ENCODE results near the gene NBPF9. TPM values are rescaled to one million over a fixed set of nuclear protein-coding genes. Genes with fewer than 3 reads are reported as not detected.
"Not testable (repeated sequence)": the region's sequence is repeated elsewhere in the genome, so short reads cannot be mapped to it uniquely, and the experiment has no call there.

The NBPF9 gene, protein sequence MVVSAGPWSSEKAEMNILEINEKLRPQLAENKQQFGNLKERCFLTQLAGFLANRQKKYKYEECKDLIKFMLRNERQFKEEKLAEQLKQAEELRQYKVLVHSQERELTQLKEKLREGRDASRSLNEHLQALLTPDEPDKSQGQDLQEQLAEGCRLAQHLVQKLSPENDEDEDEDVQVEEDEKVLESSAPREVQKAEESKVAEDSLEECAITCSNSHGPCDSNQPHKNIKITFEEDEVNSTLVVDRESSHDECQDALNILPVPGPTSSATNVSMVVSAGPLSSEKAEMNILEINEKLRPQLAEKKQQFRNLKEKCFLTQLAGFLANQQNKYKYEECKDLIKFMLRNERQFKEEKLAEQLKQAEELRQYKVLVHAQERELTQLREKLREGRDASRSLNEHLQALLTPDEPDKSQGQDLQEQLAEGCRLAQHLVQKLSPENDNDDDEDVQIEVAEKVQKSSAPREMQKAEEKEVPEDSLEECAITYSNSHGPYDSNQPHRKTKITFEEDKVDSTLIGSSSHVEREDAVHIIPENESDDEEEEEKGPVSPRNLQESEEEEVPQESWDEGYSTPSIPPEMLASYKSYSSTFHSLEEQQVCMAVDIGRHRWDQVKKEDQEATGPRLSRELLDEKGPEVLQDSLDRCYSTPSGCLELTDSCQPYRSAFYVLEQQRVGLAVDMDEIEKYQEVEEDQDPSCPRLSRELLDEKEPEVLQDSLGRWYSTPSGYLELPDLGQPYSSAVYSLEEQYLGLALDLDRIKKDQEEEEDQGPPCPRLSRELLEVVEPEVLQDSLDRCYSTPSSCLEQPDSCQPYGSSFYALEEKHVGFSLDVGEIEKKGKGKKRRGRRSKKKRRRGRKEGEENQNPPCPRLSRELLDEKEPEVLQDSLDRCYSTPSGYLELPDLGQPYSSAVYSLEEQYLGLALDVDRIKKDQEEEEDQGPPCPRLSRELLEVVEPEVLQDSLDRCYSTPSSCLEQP (N-terminal part only)
- total RNA-seq (2014; rRNA removed; shearing (Covaris generic)): 16.3 and 18.4 TPM in 2 replicates
- 12.9 and 13.6 TPM in 2 replicates for polyA plus RNA-seq (2015; cell fraction: cytosol; rRNA removed)
- polyA plus RNA-seq (2015; cell fraction: nucleus; rRNA removed): 46.8 and 48.7 TPM in 2 replicates

DNA sequence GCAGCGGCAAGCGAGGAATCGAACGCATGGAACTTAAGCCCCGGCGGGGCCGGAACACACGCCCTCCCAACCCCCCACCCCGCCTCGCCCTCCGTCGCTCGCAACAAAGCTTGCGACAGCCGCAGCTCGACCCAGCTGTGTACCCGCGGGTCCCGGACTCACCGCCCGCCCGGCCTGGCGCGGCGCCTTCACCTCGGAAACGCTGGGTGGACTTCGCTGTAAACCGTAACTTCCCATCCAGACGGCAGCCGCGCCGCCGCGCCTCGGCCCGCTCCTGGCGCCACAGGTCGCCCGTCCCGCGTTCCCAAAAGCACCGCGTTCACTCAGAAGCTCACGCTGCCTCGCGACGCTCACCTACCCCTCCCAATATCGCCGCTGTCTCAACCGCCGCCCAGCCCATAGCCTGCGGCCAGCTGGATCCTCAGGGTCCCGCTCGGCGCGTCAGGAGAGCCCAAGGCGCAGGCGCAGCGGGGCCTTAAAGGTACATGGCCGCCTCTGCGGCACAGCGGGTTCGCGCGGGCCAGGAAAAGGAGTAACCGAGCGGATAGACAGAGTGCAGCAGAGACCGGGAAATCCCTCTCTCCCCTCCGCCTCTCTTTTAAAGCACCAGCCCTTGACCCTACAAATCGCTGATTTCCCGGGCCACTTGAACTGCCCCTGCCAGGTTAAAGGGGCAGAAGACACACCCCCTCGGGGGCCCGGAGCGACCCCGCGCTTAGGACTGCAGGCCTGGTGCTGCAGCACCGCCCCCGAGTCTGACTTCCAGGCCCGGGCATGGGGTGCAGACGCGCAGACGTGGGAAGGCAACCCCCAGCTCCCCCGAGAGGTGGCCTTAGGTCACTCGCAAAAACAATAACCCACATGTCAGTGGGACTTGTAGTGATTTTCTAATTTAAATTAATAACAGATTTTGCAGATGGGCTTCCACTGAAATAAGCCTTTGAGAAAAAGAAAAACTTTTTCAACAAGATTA is at the start of gene NBPF9:
TSS of gene NBPF9 (minus strand) at position 443 of the 973 bp plus-strand sequence. CDS start 21,412 bp downstream, outside the sequence.
- peak; percentile 38 for DNase-seq (ENCODE audit: low read depth)

DNA sequence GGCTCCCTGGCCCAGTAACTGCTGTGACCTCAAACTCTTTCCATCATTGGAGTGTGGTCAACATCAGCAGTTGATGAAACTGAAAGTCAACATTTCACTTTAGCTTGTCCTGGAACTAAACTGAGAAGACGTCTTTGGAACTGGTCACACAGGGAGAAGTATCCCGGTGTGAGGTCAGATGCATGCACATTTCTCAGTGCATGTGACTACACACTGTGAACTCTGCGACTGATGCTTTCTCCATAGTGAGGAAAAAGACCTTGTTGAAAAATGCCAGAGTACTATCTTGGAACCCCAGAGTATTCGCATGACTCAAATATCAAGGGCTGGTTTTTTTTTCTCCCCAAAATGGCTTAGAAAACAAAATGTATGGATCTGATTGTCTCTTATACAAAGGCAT is 46.6 kb upstream of the NBPF9 start:
- not testable (repeated sequence) for DNase-seq (ENCODE audit: low read depth)

DNA sequence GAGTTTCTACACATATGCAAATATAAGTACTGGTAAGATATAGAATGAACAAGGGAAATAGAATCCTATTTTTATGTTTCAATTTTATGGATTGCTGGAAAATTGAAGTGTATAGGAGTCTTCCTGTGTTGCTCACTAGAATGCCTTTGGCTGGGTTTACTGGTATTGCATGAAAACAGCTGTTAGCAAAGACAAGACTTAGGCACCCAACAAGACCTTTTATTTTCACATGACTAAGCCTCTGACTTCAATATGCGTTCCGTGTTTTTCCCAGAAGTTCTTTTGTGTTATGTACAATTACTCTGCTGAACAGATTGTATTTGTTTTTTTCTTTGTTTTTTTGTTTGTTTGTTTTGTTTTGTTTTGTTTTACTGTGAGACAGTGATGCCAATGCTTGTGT is 34.2 kb upstream of the NBPF9 start:
- DNase-seq (ENCODE audit: low read depth): not testable (repeated sequence)

DNA sequence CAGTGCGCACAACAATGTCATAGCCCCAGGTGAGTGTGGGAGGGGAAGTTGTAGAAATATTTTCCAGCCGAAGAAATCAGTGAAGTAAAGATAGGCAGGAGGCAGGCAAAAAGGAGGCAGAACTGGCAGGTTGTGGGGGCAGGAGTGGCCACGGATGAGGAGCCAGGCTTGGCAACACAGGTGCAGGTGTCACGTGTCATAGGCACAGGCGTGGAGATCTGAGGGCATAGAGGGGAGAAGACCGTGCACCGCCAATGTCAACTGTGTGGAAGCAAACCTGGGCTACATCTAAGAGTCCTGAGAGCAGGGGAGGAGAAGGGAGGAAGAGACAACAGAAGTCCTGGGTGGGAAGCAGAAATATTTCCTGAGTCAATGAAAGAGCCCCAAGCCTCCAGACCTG is 27.6 kb upstream of the NBPF9 start:
- DNase-seq (ENCODE audit: low read depth): not testable (repeated sequence)

DNA sequence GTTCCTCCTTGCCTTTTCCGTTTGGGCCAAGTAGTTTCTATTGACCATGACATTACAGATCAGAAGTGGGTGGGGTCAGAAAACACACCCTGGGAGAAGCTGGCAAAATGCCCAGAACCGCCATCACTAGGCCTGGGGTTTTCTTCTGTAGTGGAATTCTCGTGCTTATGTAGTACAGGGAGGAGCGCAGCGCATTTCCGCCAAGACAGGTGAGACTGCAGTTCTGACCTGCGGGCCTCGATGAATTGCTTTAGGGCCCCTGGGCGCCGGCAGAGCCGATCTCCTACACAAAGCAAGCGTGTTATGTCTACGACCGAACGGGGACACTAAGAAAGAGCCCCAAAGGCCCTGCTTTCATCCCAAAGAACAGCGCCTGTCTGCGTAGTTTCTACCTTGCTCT is 25.9 kb upstream of the NBPF9 start:
- DNase-seq (ENCODE audit: low read depth): not testable (repeated sequence)

DNA sequence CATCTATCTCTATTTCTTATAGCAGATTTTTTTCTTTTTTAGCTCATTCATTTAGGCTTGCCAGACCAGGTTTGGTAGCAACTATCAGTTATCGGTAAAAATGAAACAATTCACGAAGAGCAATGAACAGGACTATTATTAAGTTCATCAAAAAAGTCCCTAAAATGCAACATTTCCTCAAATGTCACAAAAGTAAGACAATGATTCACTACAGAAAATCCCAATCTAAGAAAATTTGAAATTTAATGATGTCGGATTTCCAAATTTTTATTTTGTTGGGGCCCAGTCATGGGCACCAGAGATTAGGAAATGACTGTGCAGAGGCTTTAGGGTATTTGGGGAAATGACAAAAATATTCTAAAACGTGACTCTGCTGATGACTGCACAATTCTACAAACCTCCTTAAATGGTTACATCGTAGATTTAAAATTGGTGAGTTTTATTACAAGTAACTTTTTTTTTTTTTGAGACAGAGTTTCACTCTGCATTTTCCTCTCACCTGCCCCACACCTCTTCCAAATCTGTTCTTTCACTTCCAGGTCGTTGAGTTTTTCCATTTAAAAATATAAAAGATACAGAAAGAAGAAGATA is 23.3 kb upstream of the NBPF9 start:
- not testable (repeated sequence) for DNase-seq (ENCODE audit: low read depth)

DNA sequence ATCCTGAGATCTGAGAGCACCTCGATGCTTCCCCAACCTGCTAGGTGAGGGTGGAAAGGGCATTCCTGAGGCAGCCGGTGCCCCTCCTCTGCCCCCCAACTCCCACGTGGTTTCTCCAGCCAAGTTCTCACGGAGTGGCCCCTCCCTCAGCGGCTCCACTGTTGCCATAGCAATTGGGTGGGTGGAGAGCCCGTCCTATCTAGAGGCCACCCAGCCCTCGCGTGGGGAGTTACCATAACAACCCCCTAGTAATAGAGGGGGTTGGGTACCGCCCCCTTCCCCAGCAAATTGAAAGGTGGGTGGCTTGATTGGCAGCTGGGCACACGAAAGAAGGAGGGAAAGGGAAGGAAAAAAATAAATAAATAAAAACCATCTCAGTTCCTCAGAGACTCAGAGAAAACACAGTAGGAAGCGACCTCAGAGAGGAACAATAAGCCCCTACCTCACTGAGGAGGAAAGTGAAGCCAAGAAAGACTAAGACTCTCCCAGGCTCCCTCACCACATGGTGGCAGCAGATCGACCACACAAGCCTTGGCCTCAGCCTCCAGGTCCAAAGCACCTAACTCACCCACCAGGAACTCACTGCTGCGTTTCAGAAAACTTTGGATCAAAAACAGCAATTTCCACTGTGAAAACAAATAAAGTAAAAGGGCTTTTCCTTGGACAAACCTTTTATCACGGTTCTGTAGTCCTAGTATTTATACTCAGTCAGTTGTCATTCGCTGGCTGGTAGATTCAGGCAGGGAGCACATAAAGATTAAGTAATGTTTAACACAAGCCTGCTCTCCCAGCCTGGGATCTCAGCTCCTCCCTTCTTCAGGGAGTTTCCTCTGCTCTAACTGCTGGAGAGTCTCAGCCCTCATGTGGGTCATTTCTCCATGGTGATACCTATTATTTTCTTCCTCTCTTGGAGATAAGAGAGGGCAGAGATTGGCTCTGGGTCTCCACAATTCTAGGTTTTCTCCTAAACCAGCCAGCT is 20.9 kb upstream of the NBPF9 start:
- DNase-seq (ENCODE audit: low read depth): peak; percentile 22

DNA sequence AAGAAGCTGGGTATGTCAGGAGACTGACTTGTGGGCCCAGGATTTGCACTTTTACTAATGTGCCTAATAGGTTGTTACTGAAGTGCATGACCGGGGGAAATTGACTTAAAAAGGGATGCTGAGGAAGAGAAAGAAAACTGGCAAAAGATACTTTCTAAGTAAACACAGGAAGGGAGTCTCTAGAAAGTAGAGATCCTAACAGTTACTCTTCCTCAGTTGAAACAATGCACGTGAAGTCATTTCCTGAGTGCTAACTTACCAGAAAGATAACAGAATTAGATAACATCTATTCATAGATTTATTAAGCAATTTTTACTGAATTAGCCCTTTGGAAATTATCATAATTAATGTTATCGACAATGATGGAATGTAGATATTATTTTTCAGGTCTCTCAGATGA is 9.5 kb upstream of the NBPF9 start:
- DNase-seq (ENCODE audit: low read depth): not testable (repeated sequence)

DNA sequence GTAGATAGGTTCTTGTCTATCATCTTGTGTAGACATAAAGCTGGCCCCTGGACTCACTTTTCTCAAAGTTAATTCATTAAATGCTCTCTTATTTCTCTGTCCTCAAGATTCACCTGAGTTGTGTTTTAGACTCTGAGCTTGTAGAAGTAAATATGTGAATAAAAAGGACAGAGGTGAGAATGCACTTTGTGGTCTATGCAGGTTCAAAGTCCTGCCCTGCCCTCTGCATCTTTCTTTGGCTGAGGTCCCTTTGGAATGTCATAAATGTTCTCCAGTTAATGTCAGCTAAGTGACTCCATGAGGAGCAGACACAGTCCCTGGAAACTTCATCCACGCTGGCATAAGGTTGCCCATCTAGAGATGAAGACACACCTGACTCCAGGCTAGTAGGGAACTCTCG is 7.0 kb upstream of the NBPF9 start:
- DNase-seq (ENCODE audit: low read depth): not testable (repeated sequence)

DNA sequence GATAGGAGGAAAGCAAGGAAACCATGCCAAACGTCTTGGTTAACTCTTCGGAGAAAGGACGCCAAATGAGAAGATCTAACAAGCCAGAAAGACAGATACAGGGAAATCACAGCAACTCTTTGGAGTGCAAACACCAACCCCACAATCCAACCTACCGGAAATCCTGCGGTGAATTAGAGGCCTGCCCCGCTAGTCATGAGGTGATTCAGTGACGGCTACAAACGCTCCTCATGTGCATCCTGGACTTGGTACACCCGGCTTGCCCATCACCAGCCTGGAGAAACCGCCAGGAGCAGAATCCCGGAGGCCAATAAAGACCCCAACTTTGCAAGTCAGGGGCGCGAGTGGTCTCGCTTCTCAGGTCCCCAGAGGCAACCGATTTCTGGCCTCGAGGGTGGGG is 777 bp downstream of the NBPF9 start:
- not testable (repeated sequence) for DNase-seq (ENCODE audit: low read depth)

DNA sequence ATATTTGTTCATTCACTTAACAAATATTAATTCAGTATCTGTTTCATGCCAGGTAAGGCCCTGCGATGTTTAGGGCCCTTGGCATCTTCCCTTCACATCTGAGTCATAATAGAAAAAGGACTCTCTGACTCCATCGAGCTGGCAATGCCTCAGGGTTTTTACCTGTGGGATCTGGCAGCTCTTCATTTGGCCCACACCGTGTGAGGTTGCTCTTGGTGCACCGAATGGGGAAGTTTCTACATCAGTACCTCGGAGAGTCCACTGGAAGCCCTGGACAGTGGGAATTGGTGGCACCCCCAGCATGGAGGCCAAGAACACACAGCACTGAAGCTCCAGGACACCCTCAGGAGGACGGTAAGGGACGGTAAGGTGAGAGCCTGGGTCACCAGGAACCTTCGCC is 5.1 kb downstream of the NBPF9 start:
- DNase-seq (ENCODE audit: low read depth): not testable (repeated sequence)

DNA sequence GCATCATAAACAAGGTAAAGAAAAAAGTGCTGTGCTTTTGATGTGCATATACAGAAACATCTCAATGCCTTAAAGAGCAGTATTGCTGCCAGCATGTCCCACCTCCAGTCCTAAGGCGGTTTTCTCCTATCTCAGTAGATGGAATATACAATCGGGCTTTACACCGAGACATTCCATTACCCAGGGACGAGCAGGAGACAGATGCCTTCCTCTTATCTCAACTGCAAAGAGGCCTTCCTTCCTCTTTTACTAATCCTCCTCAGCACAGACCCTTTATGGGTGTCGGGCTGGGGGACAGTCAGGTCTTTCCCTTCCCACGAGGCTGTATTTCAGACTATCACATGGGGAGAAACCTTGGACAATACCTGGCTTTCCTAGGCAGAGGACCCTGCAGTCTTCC is 10.2 kb downstream of the NBPF9 start:
- not testable (repeated sequence) for DNase-seq (ENCODE audit: low read depth)

DNA sequence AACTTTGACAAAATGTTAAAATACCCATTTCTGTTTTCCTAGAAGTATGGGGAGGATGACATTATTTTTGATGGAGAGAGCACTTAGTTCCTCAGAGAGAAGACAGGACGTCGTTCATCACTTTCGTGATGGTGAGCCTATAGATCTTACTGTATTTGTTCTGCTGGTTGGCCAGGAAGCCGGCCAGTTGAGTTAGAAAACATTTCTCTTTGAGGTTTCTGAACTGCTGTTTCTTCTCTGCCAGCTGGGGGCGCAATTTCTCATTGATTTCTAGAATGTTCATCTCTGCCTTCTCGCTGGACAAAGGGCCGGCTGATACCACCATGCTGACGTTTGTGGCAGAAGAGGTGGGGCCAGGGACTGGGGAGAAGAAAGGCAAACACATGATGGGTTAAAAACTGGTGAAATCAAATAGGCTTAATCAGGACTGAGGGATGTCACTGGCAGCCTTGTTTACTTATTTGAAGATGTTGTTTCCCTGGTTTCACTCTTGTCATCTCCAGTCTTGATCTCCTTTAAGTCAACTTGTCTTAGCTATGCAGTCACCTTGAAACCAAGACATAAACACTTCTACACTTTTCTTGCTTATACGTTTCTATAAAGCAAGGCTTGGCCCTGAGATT is 27.7 kb downstream of the NBPF9 start:
- not testable (repeated sequence) for DNase-seq (ENCODE audit: low read depth)

DNA sequence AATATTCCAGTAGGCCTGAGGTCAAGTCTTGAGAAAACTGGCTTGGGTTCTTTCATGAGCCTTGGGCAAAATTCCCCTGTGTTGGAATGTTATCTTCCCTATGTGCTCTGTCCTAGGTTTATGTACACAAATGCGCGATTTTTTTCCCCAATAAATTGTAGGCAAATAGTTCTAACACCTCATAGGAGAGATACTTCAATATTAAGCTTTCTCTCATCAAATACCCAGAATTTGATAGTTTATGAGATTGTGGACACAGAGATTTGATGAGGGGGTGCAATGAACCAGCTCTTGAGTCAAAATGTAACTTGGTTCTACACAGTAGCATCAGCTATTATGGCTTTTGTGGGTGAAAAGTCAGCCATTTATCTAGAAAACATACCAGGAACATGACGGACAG is 38.7 kb downstream of the NBPF9 start:
- not testable (repeated sequence) for DNase-seq (ENCODE audit: low read depth)

DNA sequence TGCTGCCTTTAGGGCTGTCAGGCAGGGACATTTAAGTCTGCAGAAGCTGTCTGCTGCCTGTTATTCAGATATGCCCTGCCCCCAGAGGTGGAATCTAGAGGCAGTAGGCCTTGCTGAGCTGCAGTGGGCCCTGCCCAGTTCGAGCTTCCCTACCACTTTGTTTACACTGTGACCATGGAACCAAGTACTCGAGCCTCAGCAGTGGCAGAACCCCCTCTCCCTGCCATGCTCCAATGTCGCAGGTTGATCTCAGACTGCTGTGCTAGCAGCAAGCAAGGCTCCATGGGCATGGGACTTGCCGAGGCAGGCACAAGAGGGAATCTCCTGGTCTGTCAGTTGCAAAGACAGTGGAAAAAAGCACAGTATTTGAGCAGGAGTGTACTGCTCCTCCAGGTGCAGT is 60.3 kb downstream of the NBPF9 start:
- DNase-seq (ENCODE audit: low read depth): not testable (repeated sequence)

DNA sequence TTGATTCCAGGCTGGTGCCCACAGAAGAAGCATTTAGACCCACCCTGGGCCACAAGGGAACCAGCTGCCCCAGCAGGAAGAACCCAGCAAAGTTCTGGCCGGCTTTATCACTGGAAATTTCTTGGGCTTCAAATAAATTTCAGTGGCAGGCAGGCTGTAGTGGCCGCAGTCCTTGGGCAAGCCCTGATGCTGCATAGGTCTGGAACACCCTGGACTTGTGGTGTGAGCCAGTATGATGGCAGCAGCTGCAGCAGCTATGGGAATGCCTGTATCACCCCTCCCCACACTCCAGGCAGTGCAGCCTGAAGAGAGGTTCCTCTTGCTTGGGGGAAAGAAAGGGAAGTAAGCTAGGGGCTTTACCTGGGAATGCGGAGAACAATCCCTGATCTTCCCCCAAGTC is 69.4 kb downstream of the NBPF9 start:
- DNase-seq (ENCODE audit: low read depth): not testable (repeated sequence)

DNA sequence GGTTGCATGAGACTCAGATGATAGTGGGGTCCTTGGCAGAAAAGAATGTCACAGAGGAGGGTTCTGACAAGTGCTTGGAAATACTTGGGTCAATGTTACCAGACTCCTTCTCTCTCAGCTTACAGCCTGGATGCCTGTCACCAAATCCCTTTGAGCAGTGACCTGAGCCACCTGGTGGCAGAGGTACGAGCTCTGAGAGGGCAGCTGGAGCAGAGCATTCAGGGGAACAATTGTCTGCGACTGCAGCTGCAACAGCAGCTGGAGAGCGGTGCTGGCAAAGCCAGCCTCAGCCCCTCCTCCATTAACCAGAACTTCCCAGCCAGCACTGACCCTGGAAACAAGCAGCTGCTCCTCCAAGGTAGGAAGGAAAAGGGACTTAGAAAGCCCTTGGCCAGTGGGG is 79.0 kb downstream of the NBPF9 start:
- not testable (repeated sequence) for DNase-seq (ENCODE audit: low read depth)

DNA sequence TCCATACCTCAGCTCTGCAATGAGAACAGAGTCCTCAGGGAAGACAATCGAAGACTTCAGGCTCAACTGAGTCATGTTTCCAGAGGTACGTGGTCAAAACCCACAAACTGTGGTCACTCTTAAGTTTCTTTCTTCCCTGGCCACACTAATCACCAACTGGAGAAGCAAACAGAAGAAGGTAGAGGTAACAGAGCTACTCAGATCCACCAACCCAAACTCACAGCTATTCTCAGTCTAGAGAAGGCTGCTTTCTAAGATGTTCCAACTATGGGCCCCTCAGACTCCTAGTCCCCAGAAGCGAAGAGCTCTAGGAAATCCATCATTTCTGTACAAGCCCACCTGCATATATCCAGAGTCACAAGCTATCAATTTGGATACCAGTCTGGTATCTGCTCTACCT is 84.8 kb downstream of the NBPF9 start:
- DNase-seq (ENCODE audit: low read depth): not testable (repeated sequence)

Measured in HT1080 (cell line).